H9 (cell line): ENCODE data around the gene ITIH6. TPM values are rescaled to one million over a fixed set of nuclear protein-coding genes. Genes with fewer than 3 reads are reported as not detected.

Experiments
- DNase-seq: peaks from one replicate; pipeline ENCODE4 v3.0.0-alpha.2; 2017
- H2AFZ ChIP-seq: one replicate; pipeline ENCODE4 v1.6.1; 2013; ENCODE audit warnings: mild to moderate bottlenecking, low read length, control low read depth, moderate library complexity
- H2AK5ac ChIP-seq: 2 replicates; pipeline ENCODE4 v1.6.1; 2013; ENCODE audit warnings: low read length, control low read depth, mixed read lengths; ENCODE audit not compliant: insufficient read length
- H2BK120ac ChIP-seq: one replicate; pipeline ENCODE4 v1.6.1; 2013; ENCODE audit warnings: low read depth, mild to moderate bottlenecking, low read length, control low read depth, inconsistent platforms; ENCODE audit not compliant: poor library complexity, severe bottlenecking
- H2BK12ac ChIP-seq: 2 replicates; pipeline ENCODE4 v1.6.1; 2013; ENCODE audit warnings: low read length, control low read depth, mixed read lengths, low read depth; ENCODE audit not compliant: insufficient read length
- H2BK15ac ChIP-seq: 2 replicates; pipeline ENCODE4 v1.6.1; 2013; ENCODE audit warnings: low read depth, low read length, control low read depth
- H2BK20ac ChIP-seq: one replicate; pipeline ENCODE4 v1.6.1; 2013; ENCODE audit warnings: low read depth, mild to moderate bottlenecking, low read length, control low read depth, inconsistent platforms; ENCODE audit not compliant: poor library complexity, severe bottlenecking
- H2BK5ac ChIP-seq: 2 replicates; pipeline ENCODE4 v1.6.1; 2013; ENCODE audit warnings: low read length, control low read depth, mixed read lengths; ENCODE audit not compliant: insufficient read length
- H3K14ac ChIP-seq: 2 replicates; pipeline ENCODE4 v1.6.1; 2013; ENCODE audit warnings: low read length, control low read depth; ENCODE audit not compliant: insufficient read depth
- H3K18ac ChIP-seq: 2 replicates; pipeline ENCODE4 v1.6.1; 2013; ENCODE audit warnings: low read depth, mild to moderate bottlenecking, mixed read lengths, low read length, control low read depth; ENCODE audit not compliant: insufficient read length
- H3K23ac ChIP-seq: 2 replicates; pipeline ENCODE4 v1.6.1; 2013; ENCODE audit warnings: low read length, control low read depth, mixed read lengths, low read depth; ENCODE audit not compliant: insufficient read length
- H3K23me2 ChIP-seq: 2 replicates; pipeline ENCODE4 v1.6.1; 2013; ENCODE audit warnings: low read depth, mild to moderate bottlenecking, mixed read lengths, low read length, control low read depth; ENCODE audit not compliant: insufficient read length, poor library complexity, severe bottlenecking
- H3K27ac ChIP-seq: 2 replicates; pipeline ENCODE4 v1.5.1; 2013; ENCODE audit warnings: low read length, control low read depth, mixed read lengths, low read depth; ENCODE audit not compliant: insufficient read length
- H3K27me3 ChIP-seq: 2 replicates; pipeline ENCODE4 v1.6.1; 2013; ENCODE audit warnings: low read length, control low read depth, inconsistent platforms; ENCODE audit not compliant: insufficient read depth
- H3K4ac ChIP-seq: 2 replicates; pipeline ENCODE4 v1.6.1; 2013; ENCODE audit warnings: low read depth, mild to moderate bottlenecking, control low read depth, inconsistent platforms, low read length, moderate library complexity
- H3K4me1 ChIP-seq: 2 replicates; pipeline ENCODE4 v1.6.1; 2013; ENCODE audit warnings: low read length, control low read depth, inconsistent platforms; ENCODE audit not compliant: insufficient read depth
- H3K4me2 ChIP-seq: 2 replicates; pipeline ENCODE4 v1.6.1; 2013; ENCODE audit warnings: low read length, control low read depth, mixed read lengths; ENCODE audit not compliant: insufficient read length, insufficient read depth
- H3K56ac ChIP-seq: 2 replicates; pipeline ENCODE4 v1.6.1; 2013; ENCODE audit warnings: low read depth, mild to moderate bottlenecking, mixed read lengths, low read length, control low read depth; ENCODE audit not compliant: insufficient read length
- H3K79me1 ChIP-seq: 2 replicates; pipeline ENCODE4 v1.6.1; 2013; ENCODE audit warnings: low read depth, mild to moderate bottlenecking, moderate library complexity, low read length, control low read depth, inconsistent platforms; ENCODE audit not compliant: insufficient read depth, poor library complexity, severe bottlenecking
- H3K79me2 ChIP-seq: 2 replicates; pipeline ENCODE4 v1.6.1; 2013; ENCODE audit warnings: low read length, control low read depth, inconsistent platforms; ENCODE audit not compliant: insufficient read depth
- H3K9ac ChIP-seq: 2 replicates; pipeline ENCODE4 v1.6.1; 2013; ENCODE audit warnings: low read length, control low read depth, mixed read lengths; ENCODE audit not compliant: insufficient read length; ENCODE audit errors: extremely low read depth
- H3K9me3 ChIP-seq: one replicate; pipeline ENCODE4 v1.6.1; 2013; ENCODE audit warnings: low read depth, low read length, inconsistent platforms; ENCODE audit not compliant: control insufficient read depth
- H3T11ph ChIP-seq: one replicate; pipeline ENCODE4 v1.6.1; 2013; ENCODE audit warnings: mild to moderate bottlenecking, low read length, control low read depth, inconsistent platforms
- H4K20me1 ChIP-seq: one replicate; pipeline ENCODE4 v1.6.1; 2013; ENCODE audit not compliant: control insufficient read depth, insufficient read length, insufficient read depth
- H4K5ac ChIP-seq: 2 replicates; pipeline ENCODE4 v1.6.1; 2013; ENCODE audit warnings: low read depth, mild to moderate bottlenecking, mixed read lengths, low read length, control low read depth; ENCODE audit not compliant: insufficient read length
- H4K8ac ChIP-seq: replicated peaks from 2 replicates; pipeline ENCODE4 v1.6.1; 2013; ENCODE audit warnings: low read length, control low read depth, mixed read lengths, low read depth; ENCODE audit not compliant: insufficient read length
- H4K91ac ChIP-seq: 2 replicates; pipeline ENCODE4 v1.6.1; 2013; ENCODE audit warnings: low read depth, mild to moderate bottlenecking, moderate library complexity, mixed read lengths, low read length, control low read depth; ENCODE audit not compliant: insufficient read length
- H3K27ac Mint-ChIP-seq, 3 experiments: 2 replicates in 2 of 3; 3 replicates in 1 of 3; pipeline ENCODE4 v1.8.0; 2020 to 2021; ENCODE audit warnings: mixed read lengths in 3 of 3, mild to moderate bottlenecking in 1 of 3, moderate library complexity in 1 of 3
- H3K27me3 Mint-ChIP-seq: 2 replicates; pipeline ENCODE4 v1.8.0; 2021; ENCODE audit warnings: low read depth, mild to moderate bottlenecking, moderate library complexity, mixed read lengths
- H3K36me3 Mint-ChIP-seq, 3 experiments: 2 replicates in 2 of 3; 3 replicates in 1 of 3; pipeline ENCODE4 v1.8.0; 2020 to 2021; ENCODE audit warnings: low read depth in 3 of 3, mixed read lengths in 3 of 3; ENCODE audit not compliant: insufficient read depth in 1 of 3
- H3K4me1 Mint-ChIP-seq, 2 experiments: 2 replicates each; pipeline ENCODE4 v1.8.0; 2020; ENCODE audit warnings: mixed read lengths in 2 of 2
- H3K4me3 Mint-ChIP-seq, 2 experiments: 2 replicates in 1 of 2; 3 replicates in 1 of 2; pipeline ENCODE4 v1.8.0; 2020 to 2021; ENCODE audit warnings: mild to moderate bottlenecking in 2 of 2, mixed read lengths in 2 of 2, moderate library complexity in 1 of 2
- H3K9me3 Mint-ChIP-seq, 2 experiments: 2 replicates in 1 of 2; 3 replicates in 1 of 2; pipeline ENCODE4 v1.8.0; 2020; ENCODE audit warnings: mild to moderate bottlenecking in 2 of 2, mixed read lengths in 2 of 2, moderate library complexity in 1 of 2
- WGBS: extraction: QIAGEN DNeasy Blood & Tissue Kit; methylation state at CpG from one replicate; pipeline ENCODE4 v1.1.7; 2013; ENCODE audit warnings: missing lambda C conversion rate, low lambda C conversion rate, mixed read lengths; ENCODE audit not compliant: insufficient read length; ENCODE audit errors: extremely low coverage; 5-methylcytosine and 5-hydroxymethylcytosine counted together
- total RNA-seq: library from RNA; stranded (reverse); gene quantifications from 2 replicates; pipeline ENCODE4 v1.2.1, GENCODE V29; 2021
- TF ChIP-seq, protein P1 (sequence below): fragments of 200-600 bp; sonication (generic); conservative IDR thresholded peaks from 3 replicates; pipeline ENCODE4 v1.8.0; 2021; ENCODE audit warnings: antibody characterized with exemption, mild to moderate bottlenecking

The ITIH6 gene
- total RNA-seq, 1 experiment from 2014 or later = not detected

DNA sequence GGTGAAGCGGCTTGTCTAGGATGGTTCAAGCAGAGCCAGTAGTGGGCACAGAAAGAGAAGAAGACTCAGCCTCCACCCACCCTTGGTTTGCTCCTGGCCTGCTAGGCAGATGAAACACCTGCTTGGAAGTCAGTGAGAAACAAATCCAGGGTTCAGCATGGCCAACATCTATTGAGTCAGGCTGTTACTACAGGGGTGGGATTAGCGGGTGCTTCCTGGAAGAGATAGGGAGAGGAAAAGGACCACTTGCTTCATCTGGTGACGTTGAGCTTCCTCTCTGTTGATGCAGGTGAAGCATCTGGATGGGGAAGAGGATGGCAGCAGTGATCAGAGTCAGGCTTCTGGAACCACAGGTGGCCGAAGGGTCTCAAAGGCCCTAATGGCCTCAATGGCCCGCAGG lies 12.5 kb upstream of the ITIH6 start:
- Histone ChIP-seq H3K79me1 (no peaks in the 10 kb centered on the region), H2BK120ac (no peak overlapping the region), H3K27me3 (no peaks in the 10 kb centered on the region), H4K5ac (no peak overlapping the region), H3K23ac (no peak overlapping the region), H3K4me1 (no peaks in the 10 kb centered on the region), H3K9ac (no peak overlapping the region), H3K14ac (no peak overlapping the region), H3K27ac (no peak overlapping the region), H3K79me2 (no peaks in the 10 kb centered on the region; the same call in 1 of the 2 replicates), H3K56ac (no peak overlapping the region), H2AK5ac (no peak overlapping the region), H3K4me2 (no peak overlapping the region), H2BK15ac (no peak overlapping the region), H3T11ph (no peak overlapping the region), H2BK5ac (no peak overlapping the region), H4K8ac (no peak overlapping the region), H2AFZ (no peak overlapping the region), H2BK20ac (no peak overlapping the region), H3K4ac (no peak overlapping the region), H3K23me2 (no peaks in the 10 kb centered on the region), H3K18ac (no peak overlapping the region), H3K9me3 (peaks cover 27% of the 10 kb centered on the region), H2BK12ac (no peak overlapping the region), H4K20me1 (no peaks in the 10 kb centered on the region), H4K91ac (no peak overlapping the region)
- peaks cover 39 to 62% (median 56%) of the 10 kb centered on the region in 3 experiments for H3K36me3 Mint-ChIP-seq
- TF ChIP-seq, protein P1, sequence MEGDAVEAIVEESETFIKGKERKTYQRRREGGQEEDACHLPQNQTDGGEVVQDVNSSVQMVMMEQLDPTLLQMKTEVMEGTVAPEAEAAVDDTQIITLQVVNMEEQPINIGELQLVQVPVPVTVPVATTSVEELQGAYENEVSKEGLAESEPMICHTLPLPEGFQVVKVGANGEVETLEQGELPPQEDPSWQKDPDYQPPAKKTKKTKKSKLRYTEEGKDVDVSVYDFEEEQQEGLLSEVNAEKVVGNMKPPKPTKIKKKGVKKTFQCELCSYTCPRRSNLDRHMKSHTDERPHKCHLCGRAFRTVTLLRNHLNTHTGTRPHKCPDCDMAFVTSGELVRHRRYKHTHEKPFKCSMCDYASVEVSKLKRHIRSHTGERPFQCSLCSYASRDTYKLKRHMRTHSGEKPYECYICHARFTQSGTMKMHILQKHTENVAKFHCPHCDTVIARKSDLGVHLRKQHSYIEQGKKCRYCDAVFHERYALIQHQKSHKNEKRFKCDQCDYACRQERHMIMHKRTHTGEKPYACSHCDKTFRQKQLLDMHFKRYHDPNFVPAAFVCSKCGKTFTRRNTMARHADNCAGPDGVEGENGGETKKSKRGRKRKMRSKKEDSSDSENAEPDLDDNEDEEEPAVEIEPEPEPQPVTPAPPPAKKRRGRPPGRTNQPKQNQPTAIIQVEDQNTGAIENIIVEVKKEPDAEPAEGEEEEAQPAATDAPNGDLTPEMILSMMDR = no peak
- no peak for DNase-seq
- no peak overlapping the region for H3K4me3 Mint-ChIP-seq
- H3K4me1 Mint-ChIP-seq = peaks cover 2 to 15% of the 10 kb centered on the region in 2 experiments; a peak in 3 of 4 replicates
- peaks cover 75 to 84% of the 10 kb centered on the region in 2 experiments for H3K9me3 Mint-ChIP-seq
- no CpG with 5 or more reads among the region's 5 CpGs for WGBS
- peaks cover 3% of the 10 kb centered on the region; the same call in 1 of the 2 replicates for H3K27me3 Mint-ChIP-seq
- H3K27ac Mint-ChIP-seq = no peak overlapping the region
